ENCODE data around the gene SLC1A2.

The SLC1A2 gene

DNA sequence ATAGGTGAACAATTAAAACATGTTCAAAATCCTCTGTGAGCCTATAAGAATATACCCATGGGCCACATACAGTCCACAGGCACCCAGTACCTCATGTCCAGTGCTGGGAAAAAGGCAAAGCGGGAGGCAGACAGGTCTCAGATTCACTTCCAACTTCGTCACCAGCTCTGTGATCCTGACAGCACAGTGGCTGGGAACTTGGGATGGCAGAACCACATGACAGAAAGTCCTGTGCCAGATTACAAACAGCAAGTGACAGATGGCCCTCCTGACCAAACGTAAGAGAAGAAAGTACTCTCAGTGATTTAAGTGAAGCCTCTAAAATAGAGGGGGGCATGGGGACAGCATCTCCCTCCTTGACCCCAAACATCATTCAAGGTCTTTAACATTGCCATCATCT lies 5.8 kb downstream of the SLC1A2 start:
- no peak for DNase-seq (ENCODE audit: low read depth in 2 of 2)

DNA sequence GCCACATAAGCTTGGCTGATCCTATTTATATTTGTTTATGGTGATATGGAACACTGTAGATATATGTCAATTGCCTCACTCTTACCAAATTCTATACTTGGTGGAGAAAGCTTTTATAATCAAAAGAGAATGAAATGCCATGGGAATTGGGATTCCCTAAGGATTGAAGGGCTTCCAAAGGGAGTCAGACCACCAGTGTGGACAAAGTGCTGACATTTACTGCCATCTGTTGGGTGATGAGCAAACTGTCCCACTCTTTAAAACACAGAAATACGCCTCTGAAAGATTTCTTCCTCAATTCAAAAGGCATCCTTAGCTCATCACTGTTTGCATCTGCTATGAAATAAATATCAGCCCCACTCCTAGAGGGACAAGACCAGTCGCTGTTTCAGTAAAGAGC lies 7.1 kb downstream of the SLC1A2 start:
- no peak for DNase-seq (ENCODE audit: low read depth in 2 of 2)

DNA sequence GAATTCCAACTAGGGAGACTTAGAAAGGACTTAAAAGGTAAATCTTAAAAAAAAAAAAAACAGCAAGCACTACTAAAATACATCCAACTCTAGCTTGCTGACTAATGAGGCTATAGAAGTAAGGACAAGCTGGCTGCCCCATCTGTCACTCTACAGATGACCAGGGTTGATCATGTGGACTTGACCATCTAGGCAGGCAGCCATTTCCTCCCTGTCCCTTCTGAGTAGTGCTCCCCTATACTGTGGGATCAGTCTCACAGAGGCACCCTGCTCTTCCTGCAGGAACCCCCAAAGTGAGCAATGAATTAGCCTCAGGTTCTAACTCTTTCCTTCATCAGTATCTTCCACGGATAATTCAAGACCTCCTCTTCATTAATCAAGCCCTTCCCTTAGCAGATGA lies 12.3 kb downstream of the SLC1A2 start:
- no peak for DNase-seq (ENCODE audit: low read depth in 2 of 2)

DNA sequence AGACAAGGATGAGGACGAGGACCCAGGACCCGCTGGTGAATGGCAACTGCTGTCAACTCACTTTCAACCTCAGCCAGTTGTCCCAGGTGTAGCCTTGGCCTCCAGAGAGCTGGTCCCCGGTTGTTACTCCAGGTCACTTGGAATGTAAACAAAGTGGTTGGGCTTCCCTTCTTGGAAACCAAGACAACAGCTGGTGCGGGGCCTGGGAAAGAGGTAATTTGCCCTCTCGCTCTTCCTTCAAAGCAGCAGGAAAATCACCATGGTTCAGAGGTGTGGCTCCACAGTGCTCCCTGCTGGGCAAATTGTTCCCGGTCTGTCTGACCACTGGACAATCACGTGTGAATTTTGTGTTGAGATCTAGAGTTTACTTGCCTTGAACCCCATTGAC lies 15.0 kb downstream of the SLC1A2 start:
- no peak for DNase-seq (ENCODE audit: low read depth in 2 of 2)

DNA sequence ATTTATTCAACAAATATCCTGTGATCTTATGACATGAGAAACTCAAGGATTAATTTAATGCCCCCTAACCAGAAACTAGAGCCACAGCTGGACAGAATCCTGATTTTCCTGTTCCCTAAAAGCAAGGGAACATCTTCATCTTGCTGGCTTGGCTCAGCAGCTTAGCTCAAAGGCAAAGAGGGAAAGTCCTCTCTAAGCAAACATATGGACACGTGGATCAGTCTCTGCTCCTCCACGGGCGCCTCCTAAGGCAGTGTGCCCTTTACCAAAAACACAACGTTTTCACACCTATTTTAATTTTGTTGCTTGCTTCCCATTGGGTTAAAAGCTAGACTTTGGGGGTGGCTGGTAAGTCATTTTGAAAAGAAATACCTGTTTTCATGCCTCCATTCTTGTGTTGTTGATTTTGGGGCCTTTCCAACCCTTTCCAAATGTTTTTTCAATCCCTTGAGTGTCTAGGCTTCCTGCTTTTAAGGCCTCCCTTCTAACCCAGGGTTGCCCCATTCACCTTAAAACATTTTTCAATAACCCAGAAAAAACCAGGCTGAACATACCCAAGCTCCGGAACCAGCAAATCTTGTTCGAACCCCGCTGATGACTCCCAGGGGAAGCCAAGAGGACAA lies 15.5 kb downstream of the SLC1A2 start:
- DNase-seq (ENCODE audit: low read depth in 2 of 2): no peak

DNA sequence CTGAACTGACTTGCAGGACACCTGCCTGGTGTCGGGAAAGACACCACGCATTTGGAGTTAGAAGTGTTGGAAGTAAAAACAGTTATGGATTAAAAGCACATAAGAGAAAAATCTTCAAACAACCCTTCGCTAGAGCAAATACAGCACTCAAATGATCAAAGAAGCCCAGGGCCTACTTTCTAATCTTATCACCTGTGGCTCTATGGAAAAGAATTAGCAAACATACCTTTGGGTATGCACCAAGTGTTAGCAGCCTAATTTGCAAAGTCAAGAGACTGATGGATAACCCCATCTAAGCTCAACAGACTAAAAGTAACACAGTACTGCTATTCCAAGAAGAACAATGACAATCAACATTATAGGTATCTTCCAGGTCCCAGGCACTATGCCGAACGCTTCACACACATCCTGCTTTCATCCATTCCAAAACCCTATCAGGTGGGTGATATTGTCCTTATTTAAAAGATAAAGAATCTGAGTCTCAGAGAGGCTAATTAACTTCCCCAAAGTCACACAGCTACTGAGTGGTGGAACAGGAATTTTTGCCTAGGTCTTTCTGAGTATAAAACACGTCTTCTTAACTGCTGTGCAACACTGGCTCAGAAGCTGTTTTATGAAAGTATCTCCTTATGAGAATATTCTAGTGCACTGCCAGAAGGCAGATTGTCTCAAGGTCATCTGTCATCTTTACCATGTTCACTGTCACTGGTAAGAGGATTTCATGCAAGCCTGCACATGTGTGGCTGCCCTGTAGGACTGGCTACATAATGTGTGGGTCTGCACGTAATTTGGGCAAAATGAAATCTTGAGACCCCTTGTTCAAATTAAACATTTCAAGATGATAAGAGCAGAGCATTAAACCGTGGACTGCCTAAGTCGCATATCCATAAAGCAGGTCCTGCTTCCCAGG lies 16.4 kb downstream of the SLC1A2 start:
- no peak for DNase-seq (ENCODE audit: low read depth in 2 of 2)

DNA sequence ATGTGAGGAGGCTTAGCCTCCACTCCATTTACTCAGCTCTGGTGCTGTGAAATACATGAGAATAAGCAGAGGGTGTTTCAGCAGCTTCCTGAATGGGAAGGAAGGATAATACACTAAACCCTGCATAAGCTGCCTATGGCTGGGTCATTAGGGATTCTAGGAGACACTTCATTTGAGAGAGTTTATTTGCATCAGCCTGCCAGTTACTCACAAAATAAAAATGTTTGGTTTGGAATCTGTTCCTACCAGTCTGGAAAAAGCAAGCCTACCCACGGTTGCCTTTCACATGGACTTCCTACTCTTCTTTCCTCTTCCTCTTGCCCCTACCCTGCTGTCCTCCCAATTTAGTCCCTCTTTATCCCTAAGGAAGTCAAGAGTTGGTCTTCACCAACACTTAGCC lies 20.5 kb downstream of the SLC1A2 start:
- DNase-seq (ENCODE audit: low read depth in 2 of 2): no peak

DNA sequence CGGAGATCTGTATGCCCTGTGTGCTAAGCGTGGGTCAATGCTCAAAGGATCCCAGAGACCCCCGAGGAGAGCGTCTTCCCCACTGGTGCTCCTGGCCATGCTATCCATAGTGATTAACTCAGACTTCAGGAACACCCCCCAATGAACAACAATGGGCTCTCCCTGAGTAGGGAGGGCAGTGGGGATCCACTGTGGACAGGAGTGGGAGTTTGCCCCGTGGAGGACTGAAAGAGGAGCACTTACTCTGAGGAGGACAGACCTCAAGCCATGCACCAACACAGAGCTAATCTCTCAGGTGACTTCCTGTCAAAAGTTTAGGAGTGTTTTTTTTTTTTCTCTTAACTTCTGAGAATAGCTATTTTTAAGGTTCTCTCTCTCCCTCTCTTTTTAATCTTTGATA lies 24.4 kb downstream of the SLC1A2 start:
- DNase-seq (ENCODE audit: low read depth in 2 of 2): no peak

DNA sequence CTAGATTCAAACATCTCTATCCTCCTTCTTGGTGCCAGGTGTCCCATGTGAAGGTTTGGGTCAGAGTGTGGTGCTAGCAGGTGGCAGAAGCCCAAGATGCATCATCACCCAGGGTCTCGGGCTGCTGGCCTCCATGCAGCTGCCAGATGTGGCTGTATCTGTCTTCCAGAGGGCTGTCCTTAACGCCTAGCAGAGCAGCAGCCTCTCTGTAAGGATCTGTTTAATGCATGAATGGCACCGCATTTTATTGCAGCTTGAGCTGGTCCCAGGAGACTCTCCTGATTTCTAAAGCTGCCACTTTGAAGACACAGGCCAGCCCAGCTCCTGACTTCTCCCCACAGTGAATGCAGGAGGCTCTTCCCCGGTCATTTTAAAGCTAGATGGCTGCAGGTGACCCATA lies 26.3 kb downstream of the SLC1A2 start:
- no peak for DNase-seq (ENCODE audit: low read depth in 2 of 2)

DNA sequence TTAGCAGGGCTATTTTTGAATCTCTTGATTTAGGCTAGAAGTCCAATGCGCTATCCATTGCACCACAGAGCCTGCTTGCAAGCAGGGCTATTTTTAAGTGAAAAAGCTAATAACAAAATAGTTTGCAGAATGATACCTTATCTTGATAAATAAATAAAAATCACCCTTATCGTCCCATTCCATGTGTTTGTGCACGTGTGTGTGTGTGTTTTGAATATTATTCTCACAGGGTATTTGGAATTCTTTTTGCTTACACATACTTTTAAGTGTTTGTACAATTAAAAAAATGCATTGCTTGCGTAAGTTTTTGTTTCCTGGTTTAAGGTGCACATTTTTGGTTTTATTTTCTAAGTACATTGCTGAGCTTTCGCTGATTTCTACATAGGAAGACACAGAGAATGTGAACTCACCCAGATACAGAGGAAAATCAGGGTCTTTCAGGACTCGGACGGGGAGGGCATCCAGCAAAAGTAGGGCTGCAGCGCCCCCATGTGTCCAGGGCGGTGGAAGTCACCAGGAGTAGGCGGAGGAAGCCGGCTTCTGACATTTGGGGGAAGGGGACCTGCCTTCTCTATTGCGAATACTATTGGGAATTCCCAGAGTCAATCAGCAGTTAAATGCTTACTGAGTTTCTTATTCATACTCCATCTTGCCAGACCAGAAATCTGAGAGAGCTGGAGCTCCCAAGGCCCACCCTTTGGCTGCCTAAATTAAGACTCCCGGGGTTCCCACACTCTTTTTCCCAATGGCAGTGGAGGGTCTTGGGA lies 27.3 kb downstream of the SLC1A2 start:
- DNase-seq (ENCODE audit: low read depth in 2 of 2): peak; percentile 70 to 83

DNA sequence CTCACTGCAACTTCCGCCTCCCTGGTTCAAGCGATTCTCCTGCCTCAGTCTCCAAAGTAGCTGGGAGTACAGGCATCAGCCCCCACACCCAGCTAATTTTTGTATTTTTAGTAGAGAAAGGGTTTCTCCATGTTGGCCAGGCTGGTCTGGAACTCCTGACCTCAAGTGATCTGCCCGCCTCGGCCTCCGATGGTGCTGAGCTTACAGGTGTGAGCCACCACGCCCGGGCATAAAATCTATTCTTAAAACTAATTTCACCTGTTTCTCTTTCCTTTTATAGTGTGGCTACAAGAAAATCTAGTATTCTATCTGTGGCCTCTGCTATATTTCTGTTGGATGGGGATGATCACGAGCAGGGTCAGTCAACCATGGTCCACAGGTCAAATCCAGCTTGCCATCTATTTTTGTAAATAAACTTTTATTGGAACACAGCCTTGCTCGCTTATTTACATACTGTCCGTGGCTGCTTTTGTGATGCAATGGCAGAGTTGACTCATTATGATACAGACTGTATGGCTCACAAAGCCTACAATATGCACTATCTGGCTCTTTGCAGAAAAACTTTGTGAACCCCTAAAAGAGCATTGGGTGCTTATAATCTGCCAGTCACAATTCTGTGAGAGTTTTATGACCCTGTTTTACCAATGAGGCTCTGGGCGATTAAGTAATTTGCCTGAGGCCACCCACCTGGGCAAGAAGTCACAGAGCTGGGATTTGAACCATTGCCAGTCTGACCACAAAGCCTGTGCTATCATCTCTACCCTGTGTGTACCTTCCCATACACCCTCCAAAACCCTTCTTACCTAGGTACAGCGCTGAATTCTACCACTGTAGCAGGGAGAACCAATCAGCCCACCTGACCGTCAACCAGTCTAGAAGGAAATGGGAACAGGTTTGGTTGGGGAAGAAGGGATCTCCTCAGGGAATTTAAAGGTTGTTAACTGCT lies 28.3 kb downstream of the SLC1A2 start:
- DNase-seq (ENCODE audit: low read depth in 2 of 2): no peak

DNA sequence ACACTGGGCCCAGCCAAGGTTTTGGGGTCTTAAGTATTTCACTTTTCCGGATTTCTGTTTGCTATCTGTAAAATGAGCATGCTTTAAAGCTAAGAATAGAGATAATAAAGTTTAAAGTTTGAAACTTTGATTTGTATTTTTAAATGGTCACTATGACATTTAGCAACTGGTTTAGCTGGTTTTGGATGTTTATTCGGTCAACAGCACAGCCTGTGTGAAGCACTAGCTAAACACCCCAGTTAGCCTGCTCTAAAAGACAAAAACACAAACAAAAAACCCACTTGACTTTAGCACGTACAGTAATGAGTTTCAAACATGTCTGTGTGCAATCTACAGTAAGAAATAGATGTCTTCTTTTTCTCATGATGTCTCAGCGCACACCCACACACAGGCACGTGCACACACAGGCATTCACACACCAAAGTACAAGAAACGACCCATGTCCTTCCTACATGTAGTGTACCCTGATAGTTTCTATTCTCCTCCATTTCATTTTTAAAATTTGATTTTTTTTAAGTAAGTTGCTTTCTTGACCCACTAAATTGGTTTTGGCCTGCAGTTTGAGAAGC lies 29.4 kb downstream of the SLC1A2 start:
- no peak for DNase-seq (ENCODE audit: low read depth in 2 of 2)

DNA sequence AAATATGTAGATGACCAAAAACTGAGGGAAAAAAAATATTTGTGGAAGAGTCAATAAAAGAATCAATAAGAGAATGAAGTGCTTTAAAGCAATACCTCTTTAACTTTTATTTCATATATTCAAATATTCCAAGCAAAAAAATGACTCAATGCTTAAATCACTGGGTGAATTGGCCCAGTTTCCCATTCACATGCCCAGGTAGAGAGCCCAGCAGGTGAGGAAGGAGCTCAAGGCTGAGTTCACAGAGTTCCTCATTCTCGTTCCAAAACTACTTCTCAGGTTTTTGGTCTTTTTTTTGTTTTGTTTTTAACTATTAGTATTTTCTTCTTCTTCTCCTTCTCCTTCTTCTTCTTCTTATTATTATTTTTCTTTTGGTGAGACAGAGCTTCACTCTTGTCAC lies 30.2 kb downstream of the SLC1A2 start:
- no peak for DNase-seq (ENCODE audit: low read depth in 2 of 2)

DNA sequence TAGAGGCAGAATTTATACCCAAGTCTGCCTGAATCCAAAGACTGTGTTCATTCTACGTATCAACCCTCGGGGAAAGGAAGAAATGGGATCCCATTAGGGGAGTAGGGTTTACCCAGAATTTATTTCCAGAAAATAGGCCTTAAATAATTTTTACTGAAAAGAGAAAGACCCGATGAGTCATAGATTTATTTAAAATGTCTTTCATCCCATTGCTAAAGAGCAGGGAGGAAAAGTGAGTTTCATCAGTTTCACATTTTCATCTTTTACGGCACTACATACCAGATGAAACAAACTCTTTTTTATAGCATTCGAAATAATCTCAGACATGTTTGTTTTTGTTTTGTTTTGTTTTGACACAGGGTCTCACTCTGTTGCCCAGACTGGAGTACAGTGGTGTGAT lies 31.3 kb downstream of the SLC1A2 start:
- no peak for DNase-seq (ENCODE audit: low read depth in 2 of 2)

DNA sequence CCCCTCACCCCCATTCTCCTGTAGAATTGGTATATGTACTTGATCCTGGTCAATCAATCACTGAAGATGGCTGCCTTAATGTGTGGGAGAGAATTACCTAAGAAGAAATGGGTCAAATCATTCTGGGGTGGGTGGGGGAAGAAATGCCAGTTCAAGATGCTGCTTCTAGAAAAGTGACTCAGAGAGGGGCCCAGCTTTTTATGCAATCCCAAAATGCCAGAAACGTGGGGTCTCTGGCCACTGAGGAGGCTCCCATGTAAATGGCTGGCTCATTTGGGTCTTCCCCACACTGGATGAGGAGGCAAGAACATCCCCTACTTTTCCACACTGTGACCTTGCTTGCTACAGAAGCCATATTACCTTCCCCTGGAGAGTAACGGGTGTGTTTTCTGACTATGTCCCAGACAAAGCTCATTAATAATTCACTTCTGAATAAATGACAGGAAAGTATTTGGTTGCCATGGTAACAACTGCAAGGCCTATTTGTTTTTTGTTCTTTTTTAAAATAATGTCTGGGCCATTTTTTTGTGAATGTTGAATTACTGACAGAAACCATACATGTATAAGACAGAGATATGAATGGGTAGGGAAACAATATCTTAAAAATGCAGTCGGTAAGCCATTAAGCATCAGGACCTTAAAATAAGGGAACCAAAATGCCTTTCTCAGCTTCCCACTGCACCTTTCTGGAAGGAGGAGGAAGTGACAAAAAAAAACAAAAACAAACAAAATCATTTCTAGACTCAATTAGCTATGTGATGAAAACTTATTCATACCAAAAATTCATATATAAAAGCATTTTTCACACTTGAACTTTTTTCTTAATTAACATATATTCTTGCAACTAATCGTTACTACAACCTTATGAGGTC lies 32.0 kb downstream of the SLC1A2 start:
- DNase-seq (ENCODE audit: low read depth in 2 of 2): no peak

DNA sequence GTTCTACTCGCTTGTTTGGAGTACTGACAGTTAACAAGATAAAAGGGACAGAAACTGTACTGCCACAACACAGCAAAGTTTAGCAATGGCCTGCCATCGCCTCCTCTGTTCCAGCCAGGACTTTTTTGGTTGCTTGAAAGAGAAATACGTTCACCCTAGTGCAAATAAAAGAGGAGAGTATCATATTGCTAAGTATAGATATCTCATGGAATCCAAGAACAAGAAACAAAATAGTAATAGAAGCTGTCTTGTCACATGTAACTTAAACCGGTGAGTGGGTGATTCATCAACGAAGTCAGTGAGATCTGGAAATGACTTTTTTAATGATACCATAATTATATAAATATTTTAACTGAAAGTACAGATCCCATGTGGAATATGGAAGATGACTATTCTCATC lies 35.4 kb downstream of the SLC1A2 start:
- DNase-seq (ENCODE audit: low read depth in 2 of 2): no peak

DNA sequence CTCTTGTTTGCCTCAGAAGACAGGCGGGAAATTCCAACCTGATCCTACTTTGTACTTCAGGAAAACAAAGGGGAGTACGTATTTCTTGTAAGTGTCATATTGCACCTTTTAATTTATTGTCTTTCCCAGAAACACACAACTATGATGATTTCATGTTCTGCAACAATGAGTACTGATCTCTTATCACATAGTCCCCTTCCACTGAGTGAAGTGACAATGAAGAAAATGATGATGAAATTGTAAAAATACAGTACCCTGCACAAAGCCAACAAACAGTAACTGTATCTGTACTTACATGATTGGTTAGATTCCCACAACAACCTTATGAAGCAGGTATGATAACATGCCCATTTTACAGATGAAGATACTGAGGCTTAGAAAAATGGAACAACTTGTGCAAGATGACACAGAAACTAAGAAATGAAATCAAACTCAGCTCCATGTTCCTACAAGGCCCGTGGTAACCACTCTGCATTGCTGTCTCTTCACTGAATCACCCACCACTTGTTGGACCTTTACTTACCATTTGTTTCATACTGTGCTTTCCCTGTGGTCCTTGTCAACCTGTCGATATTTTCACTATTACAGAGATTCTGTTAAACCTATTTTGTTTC lies 37.5 kb downstream of the SLC1A2 start:
- no peak for DNase-seq (ENCODE audit: low read depth in 2 of 2)

DNA sequence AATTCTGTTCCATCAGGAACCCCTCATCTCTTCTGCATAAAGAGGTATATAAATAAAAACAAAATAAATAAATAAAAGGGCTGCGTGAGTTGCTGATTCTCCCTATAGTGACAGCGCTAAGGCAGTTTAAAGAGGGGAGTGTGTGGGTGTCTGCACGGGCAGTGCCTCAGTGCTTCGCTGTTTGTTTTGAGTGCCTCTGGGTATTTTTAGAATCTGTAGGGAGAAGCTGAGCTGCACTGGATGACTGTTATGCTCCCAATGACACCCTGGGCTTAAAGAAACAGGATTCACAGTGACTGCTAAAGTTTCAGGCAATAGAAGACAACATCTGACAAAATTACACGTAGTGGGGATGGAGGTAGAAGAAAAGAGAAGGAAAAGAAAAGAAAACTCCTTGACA lies 38.8 kb downstream of the SLC1A2 start:
- no peak for DNase-seq (ENCODE audit: low read depth in 2 of 2)

DNA sequence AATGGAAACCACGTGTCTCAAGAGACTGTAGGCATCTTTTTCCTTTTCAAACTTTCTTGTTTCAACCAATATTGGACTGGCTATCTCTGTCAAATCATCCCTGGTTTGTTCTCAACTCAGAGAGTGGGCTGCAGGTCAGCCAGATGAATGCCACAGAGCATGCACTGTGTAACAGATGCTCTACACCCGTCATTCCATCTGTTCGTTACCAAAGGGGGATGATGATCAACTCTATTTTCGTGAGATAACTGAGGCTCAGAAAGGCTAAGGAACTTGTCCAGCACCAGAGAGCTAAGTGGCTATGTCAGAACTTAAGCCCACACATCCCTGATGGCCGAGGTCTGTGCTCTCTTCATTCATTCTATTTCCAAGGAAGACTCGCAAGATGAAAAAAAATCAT lies 42.1 kb downstream of the SLC1A2 start:
- DNase-seq (ENCODE audit: low read depth in 2 of 2): no peak

DNA sequence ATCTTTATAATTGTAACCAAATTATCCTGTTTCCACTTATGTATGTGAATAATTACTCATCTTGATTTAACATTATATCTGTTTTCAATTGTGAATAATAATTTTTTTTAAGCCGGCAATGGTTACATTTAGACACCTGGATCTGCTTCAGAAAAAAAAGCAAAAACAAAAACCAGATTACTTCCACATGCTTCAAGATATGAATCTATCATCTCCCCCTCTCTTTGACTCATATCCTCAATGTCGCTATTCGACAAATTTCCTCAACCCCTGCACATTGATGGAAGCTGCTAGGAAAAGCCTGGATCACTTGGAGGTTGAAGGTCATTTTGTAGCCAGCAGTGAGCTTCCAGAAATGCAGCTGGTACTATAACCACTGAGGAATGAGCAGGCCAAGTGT lies 42.7 kb downstream of the SLC1A2 start:
- no peak for DNase-seq (ENCODE audit: low read depth in 2 of 2)

Data from stimulated activated CD8-positive, alpha-beta memory T cell treated with anti-CD3 and anti-CD28 coated beads, Interleukin-7, amount 100 ng/mL, for 1 hour (primary cell).